GM12878 (cell line): ENCODE measurements around the gene VCL.

Experiments
- EZH2 ChIP-seq: IDR thresholded peaks from 2 replicates; pipeline ENCODE4 v1.6.1; 2012; ENCODE audit warnings: low read depth, mild to moderate bottlenecking, control low read depth, inconsistent platforms, low read length, borderline replicate concordance; ENCODE audit not compliant: control insufficient read depth
- RAD21 ChIP-seq: IDR thresholded peaks from 2 replicates; pipeline ENCODE4 v1.6.1; 2011; ENCODE audit warnings: mild to moderate bottlenecking, low read depth, low read length, moderate library complexity; ENCODE audit not compliant: insufficient read depth
- SMC3 ChIP-seq: IDR thresholded peaks from 2 replicates; pipeline ENCODE4 v1.6.1; 2011; ENCODE audit warnings: low read length, improper control_type of control experiment, borderline replicate concordance
- ZBTB40 ChIP-seq: fragments of 450-650 bp; IDR thresholded peaks from 2 replicates; pipeline ENCODE4 v1.6.1; 2016; ENCODE audit warnings: mild to moderate bottlenecking, moderate library complexity, borderline replicate concordance
- ZNF24 ChIP-seq: fragments of 450-650 bp; IDR thresholded peaks from 2 replicates; pipeline ENCODE4 v1.6.1; 2017; ENCODE audit warnings: antibody characterized with exemption, mild to moderate bottlenecking
- TF ChIP-seq, protein P1 (sequence below), 3 experiments: IDR thresholded peaks in 2 of 3; conservative IDR thresholded peaks in 1 of 3; 2 replicates each; pipeline ENCODE4 v1.5.1; 2011; ENCODE audit warnings: low read depth in 3 of 3, low read length in 3 of 3, mild to moderate bottlenecking in 3 of 3, control low read depth in 2 of 3, moderate library complexity in 2 of 3, inconsistent platforms in 1 of 3, mixed read lengths in 1 of 3; ENCODE audit not compliant: control insufficient read depth in 2 of 3, insufficient read depth in 1 of 3; ENCODE audit errors: extremely low read depth in 1 of 3
- TF ChIP-seq, protein P2 (sequence below): IDR thresholded peaks from 2 replicates; pipeline ENCODE4 v1.6.1; 2012; ENCODE audit warnings: low read depth, low read length, improper control_type of control experiment
- TF ChIP-seq, protein P3 (sequence below): fragments of 450-650 bp; IDR thresholded peaks from 2 replicates; pipeline ENCODE4 v1.6.1; 2017; ENCODE audit warnings: mild to moderate bottlenecking

- TF ChIP-seq, protein P1, sequence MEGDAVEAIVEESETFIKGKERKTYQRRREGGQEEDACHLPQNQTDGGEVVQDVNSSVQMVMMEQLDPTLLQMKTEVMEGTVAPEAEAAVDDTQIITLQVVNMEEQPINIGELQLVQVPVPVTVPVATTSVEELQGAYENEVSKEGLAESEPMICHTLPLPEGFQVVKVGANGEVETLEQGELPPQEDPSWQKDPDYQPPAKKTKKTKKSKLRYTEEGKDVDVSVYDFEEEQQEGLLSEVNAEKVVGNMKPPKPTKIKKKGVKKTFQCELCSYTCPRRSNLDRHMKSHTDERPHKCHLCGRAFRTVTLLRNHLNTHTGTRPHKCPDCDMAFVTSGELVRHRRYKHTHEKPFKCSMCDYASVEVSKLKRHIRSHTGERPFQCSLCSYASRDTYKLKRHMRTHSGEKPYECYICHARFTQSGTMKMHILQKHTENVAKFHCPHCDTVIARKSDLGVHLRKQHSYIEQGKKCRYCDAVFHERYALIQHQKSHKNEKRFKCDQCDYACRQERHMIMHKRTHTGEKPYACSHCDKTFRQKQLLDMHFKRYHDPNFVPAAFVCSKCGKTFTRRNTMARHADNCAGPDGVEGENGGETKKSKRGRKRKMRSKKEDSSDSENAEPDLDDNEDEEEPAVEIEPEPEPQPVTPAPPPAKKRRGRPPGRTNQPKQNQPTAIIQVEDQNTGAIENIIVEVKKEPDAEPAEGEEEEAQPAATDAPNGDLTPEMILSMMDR (IDR thresholded peaks at IDR 0.05 in 2 of 3, conservative IDR thresholded peaks at IDR 0.05 in 1 of 3; ENCODE audit: control insufficient read depth in 2 of 3, extremely low read depth in 1 of 3, insufficient read depth in 1 of 3, low read depth in 3 of 3, low read length in 3 of 3) = no peak
- TF ChIP-seq SMC3 (no peak), ZBTB40 (no peak), EZH2 (no peak), ZNF24 (no peak), RAD21 (no peak)
- TF ChIP-seq, protein P2, sequence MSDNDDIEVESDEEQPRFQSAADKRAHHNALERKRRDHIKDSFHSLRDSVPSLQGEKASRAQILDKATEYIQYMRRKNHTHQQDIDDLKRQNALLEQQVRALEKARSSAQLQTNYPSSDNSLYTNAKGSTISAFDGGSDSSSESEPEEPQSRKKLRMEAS = no peak
- TF ChIP-seq, protein P3, sequence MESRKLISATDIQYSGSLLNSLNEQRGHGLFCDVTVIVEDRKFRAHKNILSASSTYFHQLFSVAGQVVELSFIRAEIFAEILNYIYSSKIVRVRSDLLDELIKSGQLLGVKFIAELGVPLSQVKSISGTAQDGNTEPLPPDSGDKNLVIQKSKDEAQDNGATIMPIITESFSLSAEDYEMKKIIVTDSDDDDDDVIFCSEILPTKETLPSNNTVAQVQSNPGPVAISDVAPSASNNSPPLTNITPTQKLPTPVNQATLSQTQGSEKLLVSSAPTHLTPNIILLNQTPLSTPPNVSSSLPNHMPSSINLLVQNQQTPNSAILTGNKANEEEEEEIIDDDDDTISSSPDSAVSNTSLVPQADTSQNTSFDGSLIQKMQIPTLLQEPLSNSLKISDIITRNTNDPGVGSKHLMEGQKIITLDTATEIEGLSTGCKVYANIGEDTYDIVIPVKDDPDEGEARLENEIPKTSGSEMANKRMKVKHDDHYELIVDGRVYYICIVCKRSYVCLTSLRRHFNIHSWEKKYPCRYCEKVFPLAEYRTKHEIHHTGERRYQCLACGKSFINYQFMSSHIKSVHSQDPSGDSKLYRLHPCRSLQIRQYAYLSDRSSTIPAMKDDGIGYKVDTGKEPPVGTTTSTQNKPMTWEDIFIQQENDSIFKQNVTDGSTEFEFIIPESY = no peak
Observed at GRCh38 chr10:74079028-74079935, 81.4 kb downstream of the VCL start.
